Activated CD4-positive, alpha-beta memory T cell treated with anti-CD3 and anti-CD28 coated beads for 36 hours (primary cell): ENCODE results near the gene KIF3A. TPM values are rescaled to one million over a fixed set of nuclear protein-coding genes. Genes with fewer than 3 reads are reported as not detected.

ENCODE experiments used
- CTCF ChIA-PET: fragments of 350-600 bp; sonication (Branson Sonifier 250); formaldehyde crosslinking; loops from one replicate; lab custom pipeline; 2021; ENCODE audit warnings: antibody characterized with exemption, inconsistent platforms; lab: Charles Lee
- POLR2A ChIA-PET: fragments of 350-600 bp; sonication (Branson Sonifier 250); formaldehyde crosslinking; loops from one replicate; lab custom pipeline; 2021; ENCODE audit warnings: antibody characterized with exemption; lab: Charles Lee
- DNase-seq: peaks from one replicate; pipeline ENCODE4 v3.0.0-alpha.2; 2020
- H3K27ac Mint-ChIP-seq: one replicate; pipeline ENCODE4 v1.8.0; 2021; ENCODE audit warnings: mixed read lengths
- H3K27me3 Mint-ChIP-seq: one replicate; pipeline ENCODE4 v1.8.0; 2021; ENCODE audit warnings: mixed read lengths
- H3K36me3 Mint-ChIP-seq: one replicate; pipeline ENCODE4 v1.8.0; 2021; ENCODE audit warnings: mixed read lengths
- H3K4me1 Mint-ChIP-seq: one replicate; pipeline ENCODE4 v1.8.0; 2021; ENCODE audit warnings: low read depth, mixed read lengths
- H3K4me3 Mint-ChIP-seq: one replicate; pipeline ENCODE4 v1.8.0; 2021; ENCODE audit warnings: mild to moderate bottlenecking, mixed read lengths
- H3K9me3 Mint-ChIP-seq: one replicate; pipeline ENCODE4 v1.8.0; 2021; ENCODE audit warnings: mixed read lengths
- intact Hi-C: fragments of 100-400 bp; cut with micrococcal nuclease; formaldehyde crosslinking; loops from one replicate; pipeline ENCODE4 v1.15.1; 2023
- total RNA-seq, 2 experiments: library from RNA; stranded (reverse); gene quantifications; one replicate each; pipeline ENCODE4 v1.2.3, GENCODE V29; 2021

Gene KIF3A
- total RNA-seq, 2 experiments from 2014 or later, result 12.1 to 16.1 TPM

GRCh38 chr5:132776938-132777208, 39.5 kb upstream of the KIF3A start:
- no peak overlapping the region for H3K4me3 Mint-ChIP-seq
- H3K4me1 Mint-ChIP-seq, result peaks cover 2% of the 10 kb centered on the region

GRCh38 chr5:132776131-132776937, 39.0 kb upstream of the KIF3A start:
- DNase-seq, result no peak
- H3K36me3 Mint-ChIP-seq, result no peaks in the 10 kb centered on the region
- intact Hi-C loops, result loop anchor here (2.0 kb wide), 1 partner anchor 26 kb away; no protein-coding TSS in a partner anchor
- H3K4me1 Mint-ChIP-seq, result peaks cover 2% of the 10 kb centered on the region
- H3K27ac Mint-ChIP-seq, result no peak overlapping the region
- H3K4me3 Mint-ChIP-seq, result peak overlapping the region; percentile 68
- ChIA-PET POLR2A (interaction anchor here (0.7 to 0.9 kb wide), 2 partner anchors 40 to 180 kb away, joined by 3 read pairs; no protein-coding TSS in a partner anchor), CTCF (interaction anchor here (1.2 to 1.7 kb wide), 2 partner anchors 19 to 250 kb away, joined by 4 to 6 read pairs; no protein-coding TSS in a partner anchor)
- peaks cover 10% of the 10 kb centered on the region for H3K27me3 Mint-ChIP-seq
- H3K9me3 Mint-ChIP-seq, result no peaks in the 10 kb centered on the region

More at GRCh38 chr5:132776938-132777208, 39.5 kb upstream of the KIF3A start:
- peaks cover 11% of the 10 kb centered on the region for H3K27me3 Mint-ChIP-seq
- intact Hi-C loops, result loop anchor here (1.0 to 2.0 kb wide), 3 partner anchors 26 to 89 kb away; partner anchors contain the start of genes GDF9, KIF3A and UQCRQ
- DNase-seq, result no peak
- ChIA-PET CTCF (interaction anchor here (0.8 to 1.7 kb wide), 2 partner anchors 24 to 251 kb away, joined by 3 to 6 read pairs; no protein-coding TSS in a partner anchor), POLR2A (no interaction called here)
- H3K27ac Mint-ChIP-seq, result no peak overlapping the region
- H3K36me3 Mint-ChIP-seq, result no peaks in the 10 kb centered on the region
- no peaks in the 10 kb centered on the region for H3K9me3 Mint-ChIP-seq

- no peak for DNase-seq
- ChIA-PET POLR2A (interaction anchor here (0.9 kb wide), 1 partner anchor 179 kb away, joined by 3 read pairs; no protein-coding TSS in a partner anchor), CTCF (interaction anchor here (1.2 kb wide), 1 partner anchor 19 kb away, joined by 4 read pairs; no protein-coding TSS in a partner anchor)
- H3K4me1 Mint-ChIP-seq, result peaks cover 2% of the 10 kb centered on the region
- intact Hi-C loops, result no loop called here
- no peak overlapping the region for H3K27ac Mint-ChIP-seq
- no peaks in the 10 kb centered on the region for H3K36me3 Mint-ChIP-seq
- H3K9me3 Mint-ChIP-seq, result no peaks in the 10 kb centered on the region
- peaks cover 10% of the 10 kb centered on the region for H3K27me3 Mint-ChIP-seq
- H3K4me3 Mint-ChIP-seq, result no peak overlapping the region
These were observed 38.2 kb upstream of the KIF3A start for GRCh38 chr5:132775476-132775961.

GRCh38 chr5:132774896-132775295, 37.5 kb upstream of the KIF3A start:
- ChIA-PET POLR2A (no interaction called here), CTCF (interaction anchor here (1.2 kb wide), 1 partner anchor 18 kb away, joined by 4 read pairs; no protein-coding TSS in a partner anchor)
- DNase-seq, result no peak
- no peak overlapping the region for H3K4me3 Mint-ChIP-seq
- H3K9me3 Mint-ChIP-seq, result no peaks in the 10 kb centered on the region
- peaks cover 10% of the 10 kb centered on the region for H3K27me3 Mint-ChIP-seq
- H3K36me3 Mint-ChIP-seq, result no peaks in the 10 kb centered on the region
- intact Hi-C loops, result no loop called here
- peaks cover 2% of the 10 kb centered on the region for H3K4me1 Mint-ChIP-seq
- H3K27ac Mint-ChIP-seq, result no peak overlapping the region

- H3K4me1 Mint-ChIP-seq, result peaks cover 2% of the 10 kb centered on the region
- no peak overlapping the region for H3K27ac Mint-ChIP-seq
- intact Hi-C loops, result no loop called here
- DNase-seq, result no peak
- H3K4me3 Mint-ChIP-seq, result no peak overlapping the region
- no peaks in the 10 kb centered on the region for H3K9me3 Mint-ChIP-seq
- CTCF ChIA-PET, result no interaction called here
- no peaks in the 10 kb centered on the region for H3K36me3 Mint-ChIP-seq
- POLR2A ChIA-PET, result no interaction called here
- H3K27me3 Mint-ChIP-seq, result peaks cover 10% of the 10 kb centered on the region
These were observed 37.1 kb upstream of the KIF3A start for GRCh38 chr5:132774406-132774805.

- peaks cover 5% of the 10 kb centered on the region for H3K27me3 Mint-ChIP-seq
- H3K4me1 Mint-ChIP-seq, result peaks cover 2% of the 10 kb centered on the region
- no peaks in the 10 kb centered on the region for H3K9me3 Mint-ChIP-seq
- ChIA-PET CTCF (no interaction called here), POLR2A (no interaction called here)
- no peak for DNase-seq
- no peak overlapping the region for H3K4me3 Mint-ChIP-seq
- intact Hi-C loops, result no loop called here
- no peaks in the 10 kb centered on the region for H3K36me3 Mint-ChIP-seq
- no peak overlapping the region for H3K27ac Mint-ChIP-seq
These were observed 36.4 kb upstream of the KIF3A start for GRCh38 chr5:132773601-132774355.

- Mint-ChIP-seq H3K9me3 (no peaks in the 10 kb centered on the region), H3K4me1 (peaks cover 2% of the 10 kb centered on the region), H3K36me3 (no peaks in the 10 kb centered on the region), H3K4me3 (no peak overlapping the region), H3K27ac (no peak overlapping the region), H3K27me3 (peaks cover 1% of the 10 kb centered on the region)
- POLR2A ChIA-PET, result no interaction called here
- CTCF ChIA-PET, result no interaction called here
- DNase-seq, result no peak
- intact Hi-C loops, result no loop called here
These were observed 35.8 kb upstream of the KIF3A start for GRCh38 chr5:132773114-132773513.

GRCh38 chr5:132772291-132773070, 35.1 kb upstream of the KIF3A start:
- ChIA-PET POLR2A (no interaction called here), CTCF (no interaction called here)
- Mint-ChIP-seq H3K36me3 (no peaks in the 10 kb centered on the region), H3K9me3 (no peaks in the 10 kb centered on the region), H3K27me3 (no peaks in the 10 kb centered on the region), H3K4me1 (peaks cover 2% of the 10 kb centered on the region), H3K27ac (no peak overlapping the region), H3K4me3 (no peak overlapping the region)
- DNase-seq, result no peak
- intact Hi-C loops, result no loop called here

- Mint-ChIP-seq H3K27ac (no peak overlapping the region), H3K9me3 (no peaks in the 10 kb centered on the region), H3K4me3 (no peak overlapping the region), H3K4me1 (peaks cover 2% of the 10 kb centered on the region), H3K27me3 (no peaks in the 10 kb centered on the region), H3K36me3 (no peaks in the 10 kb centered on the region)
- no peak for DNase-seq
- ChIA-PET POLR2A (no interaction called here), CTCF (no interaction called here)
- intact Hi-C loops, result no loop called here
These were observed 34.2 kb upstream of the KIF3A start for GRCh38 chr5:132771503-132771998.

GRCh38 chr5:132770476-132771159, 33.3 kb upstream of the KIF3A start:
- Mint-ChIP-seq H3K9me3 (no peaks in the 10 kb centered on the region), H3K36me3 (no peaks in the 10 kb centered on the region), H3K4me3 (no peak overlapping the region), H3K27me3 (no peaks in the 10 kb centered on the region), H3K27ac (no peak overlapping the region), H3K4me1 (no peaks in the 10 kb centered on the region)
- ChIA-PET POLR2A (no interaction called here), CTCF (no interaction called here)
- intact Hi-C loops, result no loop called here
- DNase-seq, result no peak

- Mint-ChIP-seq H3K4me3 (no peak overlapping the region), H3K9me3 (no peaks in the 10 kb centered on the region), H3K27ac (no peak overlapping the region), H3K4me1 (no peaks in the 10 kb centered on the region), H3K36me3 (peaks cover 5% of the 10 kb centered on the region), H3K27me3 (no peaks in the 10 kb centered on the region)
- intact Hi-C loops, result no loop called here
- DNase-seq, result no peak
- CTCF ChIA-PET, result interaction anchor here (1.0 kb wide), 1 partner anchor 51 kb away, joined by 4 read pairs; no protein-coding TSS in a partner anchor
- POLR2A ChIA-PET, result no interaction called here
These were observed 31.1 kb upstream of the KIF3A start for GRCh38 chr5:132768485-132768868.
